Spleen (tissue), 11 donors: ENCODE results near the gene SPDYE2. TPM values are rescaled to one million over a fixed set of nuclear protein-coding genes. Genes with fewer than 3 reads are reported as not detected.
"Not testable (repeated sequence)": the region's sequence is repeated elsewhere in the genome, so short reads cannot be mapped to it uniquely, and the experiment has no call there.

Experiments
- DNase-seq: peaks from one replicate; pipeline ENCODE4 v3.0.0-alpha.2; 2020
- H3K27ac ChIP-seq, 8 donors: fragments of 200-600 bp; sonication (generic) in 7 of 8; 1 replicate in 4 of 8; 2 replicates in 4 of 8; pipeline versions ENCODE4 v1.5.0 to v1.8.0; 2016 to 2021; ENCODE audit warnings: inconsistent platforms in 4 of 8, mild to moderate bottlenecking in 4 of 8, moderate library complexity in 1 of 8
- H3K27me3 ChIP-seq, 7 donors: fragments of 200-600 bp; sonication (generic) in 6 of 7; replicated peaks in 1 of 7; 1 replicate in 4 of 7; 2 replicates in 3 of 7; pipeline versions ENCODE4 v1.5.0 to v1.8.0; 2016 to 2021; ENCODE audit warnings: inconsistent platforms in 3 of 7, mild to moderate bottlenecking in 1 of 7
- H3K36me3 ChIP-seq, 6 donors: fragments of 200-600 bp; sonication (generic) in 5 of 6; 1 replicate in 4 of 6; 2 replicates in 2 of 6; pipeline versions ENCODE4 v1.5.0 to v1.8.0; 2016 to 2021; ENCODE audit warnings: inconsistent platforms in 2 of 6
- H3K4me1 ChIP-seq, 6 donors: fragments of 200-600 bp; sonication (generic) in 5 of 6; 1 replicate in 3 of 6; 2 replicates in 3 of 6; pipeline versions ENCODE4 v1.5.0 to v1.8.0; 2016 to 2021; ENCODE audit warnings: inconsistent platforms in 3 of 6
- H3K4me3 ChIP-seq, 8 donors: fragments of 200-600 bp; sonication (generic) in 7 of 8; 1 replicate in 4 of 8; 2 replicates in 4 of 8; pipeline versions ENCODE4 v1.5.0 to v1.8.0; 2016 to 2021; ENCODE audit warnings: inconsistent platforms in 4 of 8, mild to moderate bottlenecking in 4 of 8, moderate library complexity in 2 of 8
- H3K9me3 ChIP-seq, 8 donors: fragments of 200-600 bp; sonication (generic) in 7 of 8; 1 replicate in 4 of 8; 2 replicates in 4 of 8; pipeline versions ENCODE4 v1.5.0 to v1.8.0; 2016 to 2021; ENCODE audit warnings: inconsistent platforms in 4 of 8
- WGBS, 5 donors: extraction: QIAGEN DNeasy Blood & Tissue Kit in 3 of 5; methylation state at CpG; one replicate each; pipeline versions ENCODE4 v1.1.5 to v1.1.7; 2013 to 2018; 5-methylcytosine and 5-hydroxymethylcytosine counted together
- intact Hi-C: fragments of 100-400 bp; cut with DNase I; formaldehyde crosslinking; loops from one replicate; pipeline ENCODE4 v1.15.0; 2023; ENCODE audit warnings: low total_unique reads
- polyA plus RNA-seq, 3 donors: library from polyadenylated mRNA; stranded (reverse); fragments of 200-250 nt; gene quantifications; one replicate each; pipeline ENCODE4 v1.2.1, GENCODE V29; 2013
- total RNA-seq, 7 donors: library from RNA; depleted of rRNA in 3 of 7; stranded (reverse); fragments of >200 nt in 3 of 7; fragmentation: NEBNext Ultra II Directional in 4 of 7; extraction: Animal tissue kit (Norgen Biotek cat#: 25700) in 4 of 7; gene quantifications; one replicate each; pipeline versions ENCODE4 v1.1.0 to v1.2.1, GENCODE V29; 2016 to 2021
- donor health status: healthy with polysubstance abuse.
- donor health status: DM: no; HTN: no; CAD: no; lungs with moderate emphysema.
- donor health status: DM: no; HTN: no; CAD: no.
- donor health status: Bipolar disorder and iron deficiency.
- donor health status: healthy.
- donor health status: DM: no; HTN: no; CAD: no.
- donor health status: DM: yes; HTN: yes; CAD: no.

Gene SPDYE2
- total and polyA plus RNA-seq, 10 donors: 0.13 to 0.52 (median 0.37) TPM; not detected in 7

- DNase-seq, H3K27me3 ChIP-seq, H3K9me3 ChIP-seq, H3K4me1 ChIP-seq, H3K4me3 ChIP-seq, intact Hi-C loops, H3K36me3 ChIP-seq, H3K27ac ChIP-seq: not testable (repeated sequence)
- 87 to 92% (median 88%) methylated on average over 6 to 7 of the region's 7 CpGs for WGBS, 5 donors
Observed at GRCh38 chr7:102577315-102578240, 26.6 kb downstream of the SPDYE2 start.

- H3K36me3 ChIP-seq, H3K4me1 ChIP-seq, intact Hi-C loops, H3K27me3 ChIP-seq, DNase-seq, H3K27ac ChIP-seq, H3K9me3 ChIP-seq, H3K4me3 ChIP-seq: not testable (repeated sequence)
- 68 to 97% (median 88%) methylated on average over 1 to 5 of the region's 5 CpGs for WGBS, 5 donors
Observed at GRCh38 chr7:102578486-102578885, 27.5 kb downstream of the SPDYE2 start.

- WGBS, 5 donors: no CpG with 5 or more reads among the region's 5 CpGs
- H3K27ac ChIP-seq, DNase-seq, H3K4me1 ChIP-seq, intact Hi-C loops, H3K36me3 ChIP-seq, H3K9me3 ChIP-seq, H3K4me3 ChIP-seq, H3K27me3 ChIP-seq: not testable (repeated sequence)
Observed at GRCh38 chr7:102581722-102582121, 30.7 kb downstream of the SPDYE2 start.

GRCh38 chr7:102583495-102583894, 32.5 kb downstream of the SPDYE2 start:
- DNase-seq, H3K36me3 ChIP-seq, H3K27ac ChIP-seq, H3K27me3 ChIP-seq, H3K9me3 ChIP-seq, H3K4me1 ChIP-seq, intact Hi-C loops, H3K4me3 ChIP-seq: not testable (repeated sequence)
- no CpG with 5 or more reads among the region's 5 CpGs for WGBS, 5 donors

- H3K4me3 ChIP-seq, H3K4me1 ChIP-seq, H3K9me3 ChIP-seq, H3K27me3 ChIP-seq, H3K27ac ChIP-seq, H3K36me3 ChIP-seq, DNase-seq, intact Hi-C loops: not testable (repeated sequence)
- no CpG with 5 or more reads among the region's 9 CpGs for WGBS, 5 donors
Observed at GRCh38 chr7:102589857-102590256, 38.8 kb downstream of the SPDYE2 start.

GRCh38 chr7:102592477-102593019, 41.5 kb downstream of the SPDYE2 start:
- H3K36me3 ChIP-seq, H3K27me3 ChIP-seq, H3K4me3 ChIP-seq, H3K9me3 ChIP-seq, H3K4me1 ChIP-seq, intact Hi-C loops: not testable (repeated sequence)
- peak; percentile 87 for DNase-seq
- H3K27ac ChIP-seq: peak overlapping the region in 1 of 8 donors; percentile 43
- 23 to 50% (median 35%) methylated on average over 6 to 10 of the region's 26 CpGs for WGBS, 5 donors

GRCh38 chr7:102593637-102594334, 42.8 kb downstream of the SPDYE2 start:
- no CpG with 5 or more reads among the region's 68 CpGs for whole genome bisulfite sequencing, 5 donors
- H3K4me3 ChIP-seq, intact Hi-C loops: not testable (repeated sequence)

GRCh38 chr7:102596036-102596435, 45.0 kb downstream of the SPDYE2 start:
- H3K9me3 ChIP-seq, H3K4me1 ChIP-seq, intact Hi-C loops, H3K4me3 ChIP-seq, H3K27ac ChIP-seq, H3K27me3 ChIP-seq, DNase-seq, H3K36me3 ChIP-seq: not testable (repeated sequence)
- WGBS, 5 donors: 72 to 82% (median 76%) methylated on average over 4 to 9 of the region's 10 CpGs

More at GRCh38 chr7:102593637-102594334, 42.8 kb downstream of the SPDYE2 start:
- H3K27me3 ChIP-seq, DNase-seq, H3K27ac ChIP-seq, H3K9me3 ChIP-seq, H3K4me1 ChIP-seq, H3K36me3 ChIP-seq: not testable (repeated sequence)

GRCh38 chr7:102599699-102600098, 48.7 kb downstream of the SPDYE2 start:
- intact Hi-C loops, DNase-seq, H3K36me3 ChIP-seq, H3K27ac ChIP-seq, H3K4me1 ChIP-seq, H3K4me3 ChIP-seq, H3K9me3 ChIP-seq, H3K27me3 ChIP-seq: not testable (repeated sequence)
- no CpG with 5 or more reads among the region's 9 CpGs for WGBS, 5 donors

- intact Hi-C loops: not testable (repeated sequence)
Observed at GRCh38 chr7:102602317-102602716, 51.3 kb downstream of the SPDYE2 start.

More at GRCh38 chr7:102602317-102602716, 51.3 kb downstream of the SPDYE2 start:
- not testable (repeated sequence) for H3K27me3 ChIP-seq, H3K4me3 ChIP-seq, H3K36me3 ChIP-seq, H3K27ac ChIP-seq, H3K4me1 ChIP-seq, H3K9me3 ChIP-seq, DNase-seq
- WGBS, 5 donors: no CpG with 5 or more reads among the region's 12 CpGs
